ENCODE results near the gene COL2A1. TPM values are rescaled to one million over a fixed set of nuclear protein-coding genes. Genes with fewer than 3 reads are reported as not detected.

The COL2A1 gene
- total RNA-seq, 1 donor from 2014 or later: 1.9 TPM

GRCh38 chr12:47938093-47938492, 66.2 kb downstream of the COL2A1 start:
- Mint-ChIP-seq H3K36me3 (ENCODE audit: low read depth, unreplicated experiment) (peaks cover 3% of the 10 kb centered on the region), H3K27me3 (ENCODE audit: unreplicated experiment) (peaks cover 12% of the 10 kb centered on the region), H3K9me3 (ENCODE audit: unreplicated experiment) (no peaks in the 10 kb centered on the region), H3K4me3 (ENCODE audit: unreplicated experiment) (no peak overlapping the region), H3K4me1 (ENCODE audit: unreplicated experiment) (peaks cover 5% of the 10 kb centered on the region), H3K27ac (ENCODE audit: unreplicated experiment) (no peak overlapping the region)
- no peak for TF ChIP-seq CTCF (IDR thresholded peaks at IDR 0.05; ENCODE audit: unreplicated experiment)
- no peak for DNase-seq (ENCODE audit: low spot score)

- Mint-ChIP-seq H3K4me1 (ENCODE audit: unreplicated experiment) (no peaks in the 10 kb centered on the region), H3K36me3 (ENCODE audit: low read depth, unreplicated experiment) (no peaks in the 10 kb centered on the region), H3K4me3 (ENCODE audit: unreplicated experiment) (no peak overlapping the region), H3K27me3 (ENCODE audit: unreplicated experiment) (peaks cover 3% of the 10 kb centered on the region), H3K9me3 (ENCODE audit: unreplicated experiment) (no peaks in the 10 kb centered on the region), H3K27ac (ENCODE audit: unreplicated experiment) (no peak overlapping the region)
- no peak for DNase-seq (ENCODE audit: low spot score)
- no peak for TF ChIP-seq CTCF (IDR thresholded peaks at IDR 0.05; ENCODE audit: unreplicated experiment)
Observed at GRCh38 chr12:47935184-47935583, 69.1 kb downstream of the COL2A1 start.

- DNase-seq (ENCODE audit: low spot score): no peak
- no peaks in the 10 kb centered on the region for H3K9me3 Mint-ChIP-seq (ENCODE audit: unreplicated experiment)
- H3K27ac Mint-ChIP-seq (ENCODE audit: unreplicated experiment): no peak overlapping the region
- H3K27me3 Mint-ChIP-seq (ENCODE audit: unreplicated experiment): peaks cover 3% of the 10 kb centered on the region
- no peak for TF ChIP-seq CTCF (IDR thresholded peaks at IDR 0.05; ENCODE audit: unreplicated experiment)
- H3K36me3 Mint-ChIP-seq (ENCODE audit: low read depth, unreplicated experiment): no peaks in the 10 kb centered on the region
- no peak overlapping the region for H3K4me3 Mint-ChIP-seq (ENCODE audit: unreplicated experiment)
- peaks cover 3% of the 10 kb centered on the region for H3K4me1 Mint-ChIP-seq (ENCODE audit: unreplicated experiment)
Observed at GRCh38 chr12:47931187-47931586, 73.1 kb downstream of the COL2A1 start.

- TF ChIP-seq CTCF (IDR thresholded peaks at IDR 0.05; ENCODE audit: unreplicated experiment): no peak
- Mint-ChIP-seq H3K27me3 (ENCODE audit: unreplicated experiment) (peaks cover 3% of the 10 kb centered on the region), H3K4me3 (ENCODE audit: unreplicated experiment) (no peak overlapping the region), H3K36me3 (ENCODE audit: low read depth, unreplicated experiment) (no peaks in the 10 kb centered on the region), H3K4me1 (ENCODE audit: unreplicated experiment) (peaks cover 3% of the 10 kb centered on the region), H3K9me3 (ENCODE audit: unreplicated experiment) (no peaks in the 10 kb centered on the region), H3K27ac (ENCODE audit: unreplicated experiment) (no peak overlapping the region)
- DNase-seq (ENCODE audit: low spot score): no peak
Observed at GRCh38 chr12:47930634-47931033, 73.6 kb downstream of the COL2A1 start.

GRCh38 chr12:47927346-47927745, 76.9 kb downstream of the COL2A1 start:
- H3K4me1 Mint-ChIP-seq (ENCODE audit: unreplicated experiment): peaks cover 3% of the 10 kb centered on the region
- no peak overlapping the region for H3K27ac Mint-ChIP-seq (ENCODE audit: unreplicated experiment)
- no peaks in the 10 kb centered on the region for H3K9me3 Mint-ChIP-seq (ENCODE audit: unreplicated experiment)
- no peak for TF ChIP-seq CTCF (IDR thresholded peaks at IDR 0.05; ENCODE audit: unreplicated experiment)
- DNase-seq (ENCODE audit: low spot score): no peak
- H3K27me3 Mint-ChIP-seq (ENCODE audit: unreplicated experiment): peaks cover 6% of the 10 kb centered on the region
- no peaks in the 10 kb centered on the region for H3K36me3 Mint-ChIP-seq (ENCODE audit: low read depth, unreplicated experiment)
- H3K4me3 Mint-ChIP-seq (ENCODE audit: unreplicated experiment): no peak overlapping the region

Other genes with a start within 250 kb of the COL2A1 start
- gene RAPGEF3, start 245.6 kb downstream of the COL2A1 start, total RNA-seq (ENCODE audit: unreplicated experiment): 81.5 TPM
- 65.5 TPM for gene SLC48A1, start 231.2 kb downstream of the COL2A1 start, total RNA-seq (ENCODE audit: unreplicated experiment)
- gene HDAC7, start 184.6 kb downstream of the COL2A1 start, total RNA-seq (ENCODE audit: unreplicated experiment): 387 TPM
- gene VDR, start 99.5 kb downstream of the COL2A1 start, total RNA-seq (ENCODE audit: unreplicated experiment): 2.3 TPM
- 41.0 TPM for gene TMEM106C, start 40.9 kb downstream of the COL2A1 start, total RNA-seq (ENCODE audit: unreplicated experiment)
- 31.2 TPM for gene SENP1, start 101.6 kb upstream of the COL2A1 start, total RNA-seq (ENCODE audit: unreplicated experiment)
- 97.3 TPM for gene PFKM, start 114.9 kb upstream of the COL2A1 start, total RNA-seq (ENCODE audit: unreplicated experiment)
- 25.6 TPM for gene ASB8, start 153.0 kb upstream of the COL2A1 start, total RNA-seq (ENCODE audit: unreplicated experiment)
- 13.3 TPM for gene CCDC184, start 179.2 kb upstream of the COL2A1 start, total RNA-seq (ENCODE audit: unreplicated experiment)
- gene OR10AD1, start 198.8 kb upstream of the COL2A1 start, total RNA-seq (ENCODE audit: unreplicated experiment): not detected

All from endothelial cell (in vitro differentiated cells).